Stimulated activated CD8-positive, alpha-beta memory T cell treated with anti-CD3 and anti-CD28 coated beads, Interleukin-4, amount 100 ng/mL, for 4 hours (primary cell): ENCODE results near the gene NRM.
A peak's percentile ranks its signal among the peaks of the same experiment; 100 is the strongest.
"Not testable (repeated sequence)": the region's sequence is repeated elsewhere in the genome, so short reads cannot be mapped to it uniquely, and the experiment has no call there.

ENCODE experiments used
- DNase-seq, 2 donors: peaks; one replicate each; pipeline ENCODE4 v3.0.0-alpha.2; 2020; ENCODE audit warnings: low read depth in 2 of 2, low spot score in 1 of 2

NRM gene

GRCh38 chr6:30672445-30673253, 18.1 kb downstream of the NRM start, which contains the start of gene DHX16:
TSS of gene DHX16 (minus strand) at chr6:30673006. CDS start at chr6:30672841, 165 bp downstream.
- DNase-seq: peak; percentile 82 to 83

- DNase-seq: no peak
Measured at GRCh38 chr6:30670760-30671527, 19.8 kb downstream of the NRM start.

GRCh38 chr6:30666300-30666699, 24.5 kb downstream of the NRM start:
- DNase-seq: peak in 1 of 2 donors; percentile 56

GRCh38 chr6:30664994-30665767, 25.6 kb downstream of the NRM start:
- DNase-seq: no peak

- not testable (repeated sequence) for DNase-seq
Measured at GRCh38 chr6:30657922-30658321, 32.9 kb downstream of the NRM start.

GRCh38 chr6:30657454-30657853, 33.3 kb downstream of the NRM start:
- DNase-seq: no peak

- no peak for DNase-seq
Measured at GRCh38 chr6:30656513-30656912, 34.3 kb downstream of the NRM start.

GRCh38 chr6:30655743-30656094, 35.1 kb downstream of the NRM start:
- no peak for DNase-seq

- DNase-seq: no peak
Measured at GRCh38 chr6:30654798-30655742, 35.7 kb downstream of the NRM start.

GRCh38 chr6:30651143-30651542, 39.6 kb downstream of the NRM start:
- no peak for DNase-seq

GRCh38 chr6:30647242-30648116, 43.3 kb downstream of the NRM start:
- DNase-seq: peak; percentile 47 to 50

GRCh38 chr6:30646450-30647241, 44.1 kb downstream of the NRM start, which contains the start of gene C6orf136:
TSS of gene C6orf136 (plus strand) at chr6:30647133. CDS start at chr6:30647232, 99 bp downstream.
- peak; percentile 79 to 89 for DNase-seq

GRCh38 chr6:30645989-30646388, 44.8 kb downstream of the NRM start:
- no peak for DNase-seq

GRCh38 chr6:30644769-30645168, 46.0 kb downstream of the NRM start:
- DNase-seq: no peak

GRCh38 chr6:30643656-30644055, 47.1 kb downstream of the NRM start:
- DNase-seq: no peak

- no peak for DNase-seq
Measured at GRCh38 chr6:30641048-30641447, 49.7 kb downstream of the NRM start.

- DNase-seq: no peak
Measured at GRCh38 chr6:30640481-30640880, 50.3 kb downstream of the NRM start.
